HG02973 (cell line): ENCODE results near the gene SPATS2.

Experiments
- ATAC-seq: cut with Tn5 transposase; IDR thresholded peaks from one replicate; pipeline ENCODE4 v1.9.1; 2021; ENCODE audit warnings: moderate library complexity; ENCODE audit not compliant: unreplicated experiment

Gene SPATS2

DNA sequence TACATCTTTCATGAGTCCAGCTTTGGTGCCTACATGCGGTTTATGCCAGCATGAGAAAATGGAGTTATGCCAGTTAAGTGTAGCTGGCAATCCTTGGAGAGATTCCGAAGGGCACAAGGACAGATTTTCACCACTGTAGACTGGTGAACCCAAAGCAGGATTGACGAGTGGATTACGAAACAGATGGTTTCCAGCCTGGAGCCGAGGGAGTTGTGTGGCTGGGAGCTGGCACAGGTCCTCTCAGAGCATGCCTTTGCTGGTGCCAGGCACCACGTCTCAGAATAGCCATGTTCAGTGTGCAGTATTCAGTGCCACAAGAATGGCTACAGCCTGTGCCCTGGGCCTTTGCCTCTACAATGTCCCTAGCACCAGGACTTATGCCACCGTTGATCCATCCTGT is 184.8 kb downstream of the SPATS2 start:
- ATAC-seq, result no peak

DNA sequence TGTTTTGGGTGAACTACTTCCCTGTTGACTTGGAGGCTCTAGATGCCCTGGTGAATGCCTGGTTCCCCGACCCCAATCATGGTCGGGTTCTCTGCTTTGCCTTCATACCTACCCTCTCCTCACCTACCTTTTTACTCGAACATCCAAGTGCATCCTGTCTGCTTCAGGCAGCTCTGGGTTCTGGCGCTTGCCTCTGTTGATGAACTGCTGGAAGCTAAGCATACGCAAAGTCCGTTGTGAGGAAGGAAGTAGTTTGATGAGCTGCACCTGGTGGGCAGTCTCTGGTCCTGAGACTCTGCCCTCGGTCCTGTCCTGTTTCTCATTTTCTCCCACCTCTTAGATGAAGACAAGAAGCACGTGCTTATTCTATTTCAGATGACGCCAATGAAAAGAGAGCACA is 185.2 kb downstream of the SPATS2 start:
- ATAC-seq, result no peak

DNA sequence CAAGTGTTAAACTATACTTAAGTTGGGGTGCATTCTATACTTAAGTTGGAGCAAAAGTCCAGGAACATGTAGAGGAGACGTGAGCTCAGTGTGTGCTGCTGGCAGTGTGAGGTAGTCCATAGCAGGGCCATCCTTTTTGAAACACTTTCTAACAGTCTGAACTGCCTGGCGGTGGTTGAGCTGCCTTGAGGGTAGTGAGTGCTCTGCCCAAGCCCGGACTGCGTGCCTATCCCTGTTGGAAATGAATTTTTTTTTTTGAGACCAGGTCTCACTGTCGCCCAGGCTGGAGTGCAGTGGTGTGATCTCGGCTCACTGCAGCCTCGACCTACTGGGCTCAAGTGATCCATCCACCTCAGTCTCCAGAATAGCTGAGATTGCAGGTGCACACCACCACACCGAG is 185.6 kb downstream of the SPATS2 start:
- no peak for ATAC-seq

DNA sequence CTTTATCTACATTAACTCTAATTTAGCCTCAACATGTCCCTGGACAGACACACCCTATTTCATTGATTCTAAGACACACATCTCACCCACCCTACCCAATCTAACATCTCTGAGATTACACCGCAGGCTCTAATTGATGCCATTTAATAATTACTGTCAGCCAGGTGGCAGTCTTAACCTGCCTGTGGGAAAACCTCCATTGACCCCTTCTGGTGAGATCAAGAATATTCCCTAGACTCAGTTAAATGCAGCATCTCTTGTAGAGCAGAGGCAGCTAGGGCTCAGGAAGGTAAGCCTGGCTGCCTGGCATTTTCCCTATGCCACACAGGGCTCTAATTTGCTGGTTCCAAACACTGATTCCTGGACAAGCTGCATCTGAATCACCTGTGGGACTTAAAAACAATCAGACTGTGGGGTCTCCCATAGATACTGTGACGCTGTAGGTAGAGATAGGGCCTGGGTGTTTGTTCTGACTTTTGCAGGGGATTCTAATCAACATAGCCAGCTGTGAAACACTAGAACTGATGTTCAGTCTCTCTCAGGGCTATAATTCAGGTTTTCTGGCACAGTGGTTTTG is 186.3 kb downstream of the SPATS2 start:
- no peak for ATAC-seq

DNA sequence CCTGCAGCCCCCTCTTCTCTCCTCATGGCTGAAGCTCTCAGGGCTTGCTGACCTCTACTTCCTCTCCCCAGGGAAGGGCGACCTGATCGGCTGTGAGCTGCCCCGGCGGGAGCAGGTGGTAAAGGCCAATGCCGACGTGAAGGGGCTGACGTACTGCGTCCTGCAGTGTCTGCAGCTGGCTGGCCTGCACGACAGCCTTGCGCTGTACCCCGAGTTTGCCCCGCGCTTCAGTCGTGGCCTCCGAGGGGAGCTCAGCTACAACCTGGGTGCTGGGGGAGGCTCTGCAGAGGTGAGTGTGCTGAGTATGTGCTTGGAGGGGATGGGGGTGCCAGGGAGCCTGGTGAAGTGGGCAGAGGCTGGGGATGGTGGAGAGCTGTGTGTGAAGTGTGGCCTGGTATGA is 187.0 kb downstream of the SPATS2 start:
- no peak for ATAC-seq

DNA sequence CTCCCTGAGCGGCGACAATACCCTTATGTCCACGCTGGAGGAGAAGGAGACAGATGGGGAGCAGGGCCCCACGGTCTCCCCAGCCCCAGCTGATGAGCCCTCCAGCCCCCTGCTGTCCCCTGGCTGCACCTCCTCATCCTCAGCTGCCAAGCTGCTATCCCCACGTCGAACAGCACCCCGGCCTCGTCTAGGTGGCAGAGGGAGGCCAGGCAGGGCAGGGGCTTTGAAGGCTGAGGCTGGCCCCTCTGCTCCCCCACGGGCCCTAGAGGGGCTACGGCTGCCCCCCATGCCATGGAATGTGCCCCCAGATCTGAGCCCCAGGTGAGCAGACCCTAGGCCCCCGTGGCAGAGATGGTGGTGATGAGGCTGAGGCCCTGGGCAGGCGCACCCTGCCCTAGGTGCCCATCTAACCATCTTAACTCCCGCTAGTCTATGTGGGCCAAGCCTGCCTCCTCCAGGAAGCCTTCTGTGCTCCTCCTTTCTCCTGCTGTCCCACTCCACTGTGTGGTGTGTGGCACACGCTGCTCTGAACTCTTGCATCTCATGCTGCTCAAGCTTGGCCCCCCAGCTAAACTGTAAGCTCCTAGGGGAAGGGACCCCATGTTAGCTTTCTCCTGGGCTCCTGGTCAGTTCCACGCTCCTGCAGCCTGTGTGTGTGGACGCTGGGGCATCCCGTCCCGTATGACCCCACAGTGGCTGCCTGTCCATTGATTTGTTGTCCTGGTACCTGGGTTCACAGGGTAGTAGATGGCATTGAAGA is 188.5 kb downstream of the SPATS2 start:
- no peak for ATAC-seq

DNA sequence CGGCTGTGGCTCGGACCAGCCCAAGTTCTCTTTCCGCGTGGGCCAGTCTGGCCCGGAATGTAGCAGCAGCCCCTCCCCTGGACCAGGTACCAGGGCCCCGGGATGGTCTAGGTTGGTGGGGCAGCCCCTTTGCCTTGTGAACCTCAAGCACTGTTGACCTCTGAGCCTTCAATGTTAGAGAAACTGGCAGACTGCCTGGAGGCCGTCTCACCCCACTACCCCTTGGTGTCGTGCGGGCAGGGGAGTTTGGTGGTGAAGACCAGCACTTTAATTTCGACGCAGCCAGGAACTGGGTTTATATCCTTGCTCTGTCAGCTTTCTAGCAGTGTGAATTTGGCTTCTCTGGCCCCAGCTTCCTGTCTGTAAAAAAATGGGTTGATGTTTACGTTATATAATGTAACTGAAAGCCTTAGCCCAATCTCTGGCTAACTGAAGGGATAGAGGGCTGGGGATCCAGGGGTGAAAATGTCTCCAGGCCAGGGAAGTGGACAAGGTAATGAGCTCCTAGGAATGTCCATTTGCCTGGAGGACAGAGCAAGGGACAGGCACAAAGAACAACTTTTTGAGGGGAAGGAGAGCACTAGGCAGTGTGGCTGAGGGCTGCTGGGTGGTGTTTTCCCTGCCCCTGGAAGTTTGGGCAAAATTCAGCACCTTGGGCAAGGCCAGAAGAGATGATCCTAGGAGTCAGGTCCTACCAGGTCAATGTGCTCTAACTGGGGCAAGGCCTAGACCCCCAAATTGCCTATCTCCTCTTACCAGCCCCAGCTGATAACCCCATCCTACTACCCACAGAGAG is 189.3 kb downstream of the SPATS2 start:
- no peak for ATAC-seq

DNA sequence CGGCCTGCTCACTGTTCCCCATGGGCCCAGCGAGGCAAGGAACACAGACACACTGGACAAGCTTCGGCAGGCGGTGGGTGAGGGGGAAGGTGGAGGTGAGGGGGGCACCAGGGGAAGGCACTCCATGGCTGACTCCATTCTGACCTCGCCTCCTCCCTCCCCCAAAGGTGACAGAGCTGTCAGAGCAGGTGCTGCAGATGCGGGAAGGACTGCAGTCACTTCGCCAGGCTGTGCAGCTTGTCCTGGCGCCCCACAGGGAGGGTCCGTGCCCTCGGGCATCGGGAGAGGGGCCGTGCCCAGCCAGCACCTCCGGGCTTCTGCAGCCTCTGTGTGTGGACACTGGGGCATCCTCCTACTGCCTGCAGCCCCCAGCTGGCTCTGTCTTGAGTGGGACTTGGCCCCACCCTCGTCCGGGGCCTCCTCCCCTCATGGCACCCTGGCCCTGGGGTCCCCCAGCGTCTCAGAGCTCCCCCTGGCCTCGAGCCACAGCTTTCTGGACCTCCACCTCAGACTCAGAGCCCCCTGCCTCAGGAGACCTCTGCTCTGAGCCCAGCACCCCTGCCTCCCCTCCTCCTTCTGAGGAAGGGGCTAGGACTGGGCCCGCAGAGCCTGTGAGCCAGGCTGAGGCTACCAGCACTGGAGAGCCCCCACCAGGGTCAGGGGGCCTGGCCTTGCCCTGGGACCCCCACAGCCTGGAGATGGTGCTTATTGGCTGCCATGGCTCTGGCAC is 190.1 kb downstream of the SPATS2 start:
- no peak for ATAC-seq

DNA sequence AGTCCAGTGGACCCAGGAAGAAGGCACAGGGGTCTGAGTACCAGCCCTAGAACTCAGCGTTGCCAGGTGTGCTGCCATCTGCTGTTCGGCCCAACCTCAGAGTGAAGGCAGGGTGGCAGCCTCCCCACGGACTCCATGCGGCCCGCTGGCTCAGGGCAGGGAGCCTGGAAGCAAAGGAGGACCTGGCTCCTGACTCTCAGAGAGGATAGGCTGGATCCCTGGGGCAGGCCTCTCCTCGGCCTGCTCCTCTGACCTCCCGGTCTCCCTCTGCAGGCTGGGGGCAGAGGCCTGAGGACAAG is 190.6 kb downstream of the SPATS2 start:
- ATAC-seq, result no peak

DNA sequence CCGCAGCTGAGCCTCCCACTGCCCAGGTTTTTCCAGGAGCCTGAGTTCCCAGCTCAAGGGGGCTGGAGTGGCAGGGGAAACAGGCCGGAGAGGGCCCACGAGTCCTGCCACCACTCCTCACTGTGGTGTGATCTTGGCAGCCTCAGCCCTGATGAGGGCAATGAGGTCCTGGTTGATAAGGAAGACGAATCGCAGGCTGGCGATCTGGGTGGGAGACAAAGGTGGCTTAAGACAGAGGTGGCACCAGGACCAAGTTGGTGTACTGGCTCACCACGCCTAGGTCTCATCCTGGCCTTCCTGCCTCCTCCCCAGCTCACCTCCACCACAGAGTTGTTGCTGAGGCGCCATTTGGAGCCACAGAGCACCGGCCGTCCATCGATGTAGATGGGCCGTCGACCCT is 191.3 kb downstream of the SPATS2 start:
- ATAC-seq, result no peak

DNA sequence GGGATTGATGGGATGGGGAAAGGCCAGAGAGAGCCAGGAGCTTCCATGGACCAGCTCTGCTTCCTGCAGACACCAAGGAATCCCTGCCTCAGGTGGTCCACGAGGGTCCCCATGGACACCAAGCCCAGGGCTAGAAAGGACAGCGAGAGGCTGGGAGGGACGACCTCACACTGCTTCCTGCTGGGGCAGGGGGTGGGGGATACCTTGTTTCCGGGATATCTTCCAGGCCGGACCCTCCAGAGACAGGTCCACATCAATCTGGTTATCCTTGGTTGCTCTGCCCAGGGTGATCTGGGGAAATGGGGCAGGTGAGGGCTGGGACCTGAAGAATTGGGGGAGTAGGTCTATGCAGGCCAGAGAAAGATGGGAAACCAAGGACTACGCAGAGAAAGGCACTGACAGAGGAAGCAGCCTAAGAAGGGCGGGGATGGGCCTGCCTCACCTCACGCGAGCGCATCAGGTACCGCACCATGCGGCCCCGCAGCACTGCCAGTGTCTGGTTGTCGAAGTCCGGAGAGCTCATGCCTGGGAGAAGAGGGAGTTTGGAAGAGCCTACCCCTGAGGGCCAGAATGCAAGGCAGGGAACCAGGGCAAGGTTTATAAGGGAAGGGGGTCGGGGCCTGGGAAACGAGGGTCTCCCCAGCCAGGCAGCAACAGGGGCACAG is 191.9 kb downstream of the SPATS2 start:
- ATAC-seq, result no peak

DNA sequence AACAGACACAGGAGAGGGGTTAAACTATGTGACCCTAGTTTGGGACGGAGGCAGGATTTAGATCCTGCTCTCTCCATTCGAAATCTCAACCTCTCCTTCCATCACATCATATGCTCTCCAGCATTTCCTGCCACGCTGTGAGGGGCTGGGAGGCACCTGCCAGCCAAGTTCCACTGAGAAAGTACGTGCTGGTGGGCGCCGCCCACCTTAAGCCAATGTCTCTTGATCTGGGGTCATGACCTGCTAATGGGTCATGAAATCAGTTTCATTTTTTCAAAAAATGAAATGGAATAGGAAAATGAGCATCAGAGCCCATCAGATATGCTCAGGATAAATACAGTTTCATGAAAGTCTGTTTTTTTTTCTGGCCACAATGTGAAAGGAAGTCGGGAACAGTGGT is 193.4 kb downstream of the SPATS2 start:
- ATAC-seq, result no peak

DNA sequence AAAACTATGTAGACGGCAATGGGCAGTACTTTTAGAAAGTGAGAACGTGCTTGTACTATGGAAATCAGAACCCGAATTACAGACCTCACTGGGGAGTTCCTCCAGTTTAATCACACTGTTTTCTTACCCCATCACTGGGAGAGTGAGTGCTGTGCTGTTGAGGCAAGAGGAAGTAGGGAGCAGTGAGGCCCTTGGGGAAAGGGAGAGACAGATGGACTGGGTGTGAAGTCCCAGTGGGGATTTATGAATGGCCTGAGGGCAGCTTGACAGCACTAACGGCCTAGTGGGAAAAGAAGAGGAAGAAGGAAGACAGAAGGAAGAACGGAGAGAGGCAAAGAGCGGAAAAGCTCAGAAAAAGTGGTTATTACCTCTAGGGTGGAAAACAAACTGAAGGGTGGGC is 195.0 kb downstream of the SPATS2 start:
- ATAC-seq, result no peak

DNA sequence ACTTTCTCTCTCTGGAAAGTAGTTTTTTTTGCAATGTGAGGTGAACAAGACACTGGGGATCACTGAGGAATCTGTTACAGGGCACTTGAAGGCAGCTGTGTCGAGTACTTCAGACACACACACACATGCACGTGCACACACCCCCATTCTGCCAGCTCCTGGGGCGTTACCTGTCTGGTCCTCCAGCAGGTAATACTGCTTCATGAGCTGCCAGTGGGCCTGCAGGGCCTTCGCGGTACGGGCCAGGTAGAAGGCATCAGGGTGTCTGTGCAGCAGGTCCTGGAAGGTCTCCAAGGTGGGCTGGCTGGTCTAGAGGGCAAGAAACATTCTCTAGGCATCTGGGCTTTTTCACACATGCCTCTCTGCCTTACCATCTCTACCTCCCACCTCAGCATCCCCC is 195.6 kb downstream of the SPATS2 start:
- ATAC-seq, result no peak

DNA sequence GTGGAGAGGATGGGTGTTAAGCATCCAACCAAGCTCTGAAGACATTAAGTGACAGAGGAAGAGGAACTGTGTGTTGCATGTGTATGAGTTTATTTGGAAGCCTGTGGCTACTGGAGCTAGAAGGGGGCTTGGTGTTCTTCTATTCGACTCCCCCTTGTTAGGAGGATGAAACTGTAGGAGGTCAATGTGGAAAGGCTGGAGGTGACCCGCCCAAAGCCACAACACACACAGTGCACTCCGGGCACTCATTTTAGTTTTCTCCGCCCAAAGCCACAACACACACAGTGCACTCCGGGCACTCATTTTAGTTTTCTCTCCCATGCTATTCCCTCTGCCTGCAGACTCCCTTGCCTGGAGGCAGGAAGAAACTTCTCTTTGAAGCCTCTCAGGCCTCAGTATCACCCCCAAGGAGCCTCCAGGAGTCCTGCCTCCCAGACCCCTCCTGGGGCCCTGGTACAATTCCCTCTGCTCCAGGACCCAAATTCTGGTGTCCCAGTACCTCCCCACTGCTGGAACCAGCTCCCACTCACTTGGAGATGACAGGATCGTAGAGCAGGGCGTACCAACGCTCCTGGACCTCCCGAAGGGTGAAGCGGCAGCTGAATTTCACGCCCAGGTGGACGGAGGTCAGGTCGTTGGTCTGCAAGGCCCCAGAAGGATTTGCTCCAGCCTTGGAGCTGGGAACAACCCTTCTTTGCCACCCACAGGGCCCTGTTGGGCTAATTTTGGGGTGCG is 196.9 kb downstream of the SPATS2 start:
- ATAC-seq, result no peak

DNA sequence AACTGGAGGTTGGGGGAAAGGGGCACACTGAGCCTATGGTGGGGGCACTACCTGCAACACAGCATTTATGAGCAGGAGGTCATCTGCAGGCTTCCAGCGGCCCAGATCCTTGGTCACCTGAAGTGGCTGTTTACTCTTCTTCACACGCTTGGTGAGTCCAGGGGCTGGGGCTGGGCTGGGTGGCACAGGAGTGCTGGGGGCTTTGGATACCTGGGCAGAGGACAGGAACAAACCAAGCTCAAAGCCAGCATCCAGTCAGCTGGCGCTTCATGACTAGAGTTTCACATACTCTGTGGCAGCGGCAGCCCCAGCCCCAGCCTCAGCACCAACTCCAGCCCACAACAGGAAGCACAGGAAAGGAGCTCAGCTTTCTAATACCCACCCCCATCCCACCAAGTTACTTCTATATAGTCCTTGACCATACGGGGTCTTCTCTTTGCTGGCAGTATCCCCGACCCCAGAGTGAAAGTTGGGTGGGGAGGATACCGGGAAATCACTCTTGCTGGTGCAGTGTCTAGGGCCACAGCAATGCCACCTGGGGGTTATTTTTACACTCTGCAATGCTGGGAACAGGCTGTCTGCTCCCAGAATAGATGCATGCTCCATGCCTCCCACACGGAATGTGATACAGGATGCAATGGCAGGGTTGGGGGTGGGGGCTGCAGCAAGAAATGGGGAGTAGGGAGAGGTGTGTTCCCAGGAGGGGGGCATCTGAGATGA is 197.6 kb downstream of the SPATS2 start:
- no peak for ATAC-seq

DNA sequence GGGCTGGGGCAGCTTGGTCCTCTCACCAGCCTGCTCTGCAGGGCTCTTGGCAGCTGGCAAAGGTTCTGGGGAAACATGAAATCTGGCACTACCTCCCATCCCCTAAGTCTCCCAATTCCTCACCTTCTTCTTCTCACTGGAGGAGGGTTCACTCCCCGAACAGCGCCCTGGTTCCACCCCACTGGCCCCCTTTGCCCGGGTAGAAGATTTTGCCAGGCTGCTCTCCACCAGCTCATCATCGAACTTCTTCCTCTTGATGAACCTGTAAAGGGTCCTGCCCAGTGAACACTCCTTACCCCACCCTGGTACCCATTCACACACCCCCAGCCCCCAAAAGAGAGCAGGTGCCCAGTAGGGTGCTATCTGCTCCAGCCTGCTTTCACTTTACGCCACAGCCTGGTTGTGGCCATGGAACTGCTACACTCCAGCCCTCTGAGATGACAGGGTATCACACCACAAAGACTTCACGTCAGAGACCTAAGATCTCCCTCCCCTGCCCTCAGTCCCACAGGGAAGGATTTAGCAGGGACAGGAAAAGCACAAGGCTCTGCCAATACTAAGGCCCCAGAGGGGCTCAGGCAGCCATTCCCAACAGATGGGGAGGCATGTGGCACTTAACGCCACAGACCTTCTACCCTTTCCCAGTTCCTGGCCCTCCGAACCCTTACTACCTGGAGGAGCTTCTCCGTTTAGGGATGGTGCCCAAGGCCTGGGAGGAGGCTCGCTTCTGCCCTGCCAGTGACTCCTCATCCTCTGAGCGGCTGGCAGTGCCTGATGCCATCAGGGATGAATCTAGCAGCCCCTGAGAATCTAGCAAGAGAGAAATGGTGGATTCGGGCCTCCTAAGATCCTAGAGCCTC is 198.4 kb downstream of the SPATS2 start:
- ATAC-seq, result no peak

DNA sequence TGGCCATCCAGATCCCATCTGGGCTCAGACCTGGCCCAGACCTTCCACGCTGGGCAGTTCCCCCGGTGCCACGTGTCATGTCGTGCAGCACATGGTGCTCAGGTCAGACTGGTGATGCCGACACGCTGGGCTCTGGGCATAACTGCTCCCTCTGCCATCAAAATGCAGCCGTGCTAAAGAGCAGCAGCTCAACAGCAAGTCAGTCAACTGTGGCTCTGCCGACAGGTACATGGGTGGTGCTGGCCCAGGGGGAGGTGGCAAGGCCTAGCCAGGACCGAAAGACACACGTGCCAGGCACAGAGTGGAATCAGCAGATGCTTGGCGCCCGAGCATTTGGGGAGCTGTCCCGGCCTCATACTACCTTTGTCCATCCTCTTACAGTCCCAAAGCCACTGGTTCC is 199.1 kb downstream of the SPATS2 start:
- no peak for ATAC-seq

DNA sequence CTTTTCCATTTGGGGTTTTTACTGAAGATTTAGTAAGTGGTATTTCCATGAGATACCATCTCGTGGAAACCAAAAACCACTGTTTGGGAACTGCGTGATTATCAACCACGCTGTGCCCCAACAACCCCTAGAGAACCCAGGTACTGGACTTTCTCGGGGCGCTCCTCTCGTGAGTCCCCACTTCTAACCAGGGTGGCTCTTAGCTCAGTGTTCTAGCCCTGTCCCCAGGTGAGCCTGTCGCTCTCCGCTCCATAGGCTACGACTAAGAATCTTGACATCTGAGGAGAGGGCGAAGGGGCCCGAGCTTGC is 200.0 kb downstream of the SPATS2 start:
- peak; percentile 8 for ATAC-seq
